T-helper 2 cell treated with Interferon-gamma antibody and Interleukin-4, amounts not matched to agents 100 ng/mL and 5 ng/mL, for 36 hours (primary cell): Measurements from ENCODE around the gene NUP62CL. TPM values are rescaled to one million over a fixed set of nuclear protein-coding genes. Genes with fewer than 3 reads are reported as not detected.
"Not testable (repeated sequence)": the region's sequence is repeated elsewhere in the genome, so short reads cannot be mapped to it uniquely, and the experiment has no call there.

Experiments
- intact Hi-C: fragments of 100-400 bp; cut with micrococcal nuclease; formaldehyde crosslinking; loops from one replicate; pipeline ENCODE4 v1.15.1; 2023
- total RNA-seq: library from RNA; stranded (reverse); gene quantifications from 2 replicates; pipeline ENCODE4 v1.2.3, GENCODE V29; 2022

Gene NUP62CL, protein sequence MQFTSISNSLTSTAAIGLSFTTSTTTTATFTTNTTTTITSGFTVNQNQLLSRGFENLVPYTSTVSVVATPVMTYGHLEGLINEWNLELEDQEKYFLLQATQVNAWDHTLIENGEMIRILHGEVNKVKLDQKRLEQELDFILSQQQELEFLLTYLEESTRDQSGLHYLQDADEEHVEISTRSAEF
- 1.0 and 1.5 TPM in 2 replicates for total RNA-seq

DNA sequence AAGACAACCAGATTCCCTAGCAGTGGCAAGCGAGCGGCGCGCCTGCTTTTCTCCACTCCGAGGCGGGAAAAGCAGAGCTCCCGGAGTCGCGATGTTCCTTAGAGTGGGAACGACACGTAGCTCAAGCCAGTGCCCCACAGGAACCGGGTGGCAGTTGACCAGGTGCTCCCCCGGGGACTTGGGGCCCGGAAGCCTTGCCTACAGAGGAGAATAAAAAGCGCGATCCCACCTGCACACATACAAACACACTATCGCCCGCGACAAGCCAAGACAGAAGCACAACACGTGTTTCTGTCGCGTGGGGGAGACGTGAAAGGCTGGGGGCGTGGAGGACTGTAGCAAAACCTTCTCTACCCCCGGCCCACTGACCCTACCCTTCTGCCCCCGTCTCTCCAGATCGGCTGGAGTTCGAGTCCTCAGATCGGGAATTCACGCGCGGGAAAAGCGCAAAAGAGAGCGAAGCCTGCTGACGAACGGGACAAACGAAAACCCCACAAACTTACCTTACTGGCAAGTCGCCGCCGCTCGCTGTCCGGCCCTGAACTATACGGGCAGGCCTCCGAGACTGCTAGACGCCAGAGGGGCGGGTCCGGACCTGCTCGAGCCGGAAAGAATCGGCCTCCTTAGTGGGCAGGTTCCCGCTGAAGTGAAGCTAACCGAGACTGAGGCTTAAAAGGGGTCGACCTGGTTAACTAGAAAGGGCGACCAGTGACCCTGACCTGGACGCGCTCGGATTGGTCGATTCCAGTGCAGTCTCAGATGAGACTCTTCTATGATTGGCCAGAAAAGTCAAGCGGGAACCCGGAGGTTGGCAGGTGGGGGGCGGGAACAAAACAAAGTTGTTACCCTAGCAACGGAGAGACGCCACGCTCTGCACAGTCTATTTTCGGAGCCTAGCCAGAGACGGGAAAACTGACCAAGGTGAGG lies at the start of gene NUP62CL, which contains the start of gene DNAAF6:
NUP62CL (minus strand) TSS at position 664 of the 927 bp plus-strand sequence. CDS start 31,287 bp downstream, outside the sequence.
DNAAF6 (plus strand) TSS at position 842 of the 927 bp plus-strand sequence. CDS start 6,265 bp downstream, outside the sequence.
- intact Hi-C loops: loop anchor here (1.0 to 10.0 kb wide), 3 partner anchors 88 to 885 kb away; partner anchors contain the start of genes ATG4A, PRPS1, PSMD10 and RBM41

DNA sequence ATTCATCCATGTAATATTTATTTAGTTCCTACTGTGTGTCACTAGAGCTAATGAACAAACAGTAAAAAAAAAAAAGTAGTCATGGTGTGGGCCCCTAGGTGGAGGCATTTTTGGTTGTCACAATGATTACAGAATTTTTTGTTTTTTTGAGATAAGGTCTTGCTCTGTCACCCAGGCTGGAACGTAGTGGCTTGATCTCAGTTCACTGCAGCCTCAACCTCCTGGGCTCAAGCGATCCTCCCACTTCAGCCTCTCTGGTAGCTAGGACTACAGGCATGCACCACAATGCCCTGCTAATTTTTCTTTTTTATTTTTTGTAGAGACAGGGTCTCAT lies 22.2 kb upstream of the NUP62CL start:
- intact Hi-C loops: no loop called here

DNA sequence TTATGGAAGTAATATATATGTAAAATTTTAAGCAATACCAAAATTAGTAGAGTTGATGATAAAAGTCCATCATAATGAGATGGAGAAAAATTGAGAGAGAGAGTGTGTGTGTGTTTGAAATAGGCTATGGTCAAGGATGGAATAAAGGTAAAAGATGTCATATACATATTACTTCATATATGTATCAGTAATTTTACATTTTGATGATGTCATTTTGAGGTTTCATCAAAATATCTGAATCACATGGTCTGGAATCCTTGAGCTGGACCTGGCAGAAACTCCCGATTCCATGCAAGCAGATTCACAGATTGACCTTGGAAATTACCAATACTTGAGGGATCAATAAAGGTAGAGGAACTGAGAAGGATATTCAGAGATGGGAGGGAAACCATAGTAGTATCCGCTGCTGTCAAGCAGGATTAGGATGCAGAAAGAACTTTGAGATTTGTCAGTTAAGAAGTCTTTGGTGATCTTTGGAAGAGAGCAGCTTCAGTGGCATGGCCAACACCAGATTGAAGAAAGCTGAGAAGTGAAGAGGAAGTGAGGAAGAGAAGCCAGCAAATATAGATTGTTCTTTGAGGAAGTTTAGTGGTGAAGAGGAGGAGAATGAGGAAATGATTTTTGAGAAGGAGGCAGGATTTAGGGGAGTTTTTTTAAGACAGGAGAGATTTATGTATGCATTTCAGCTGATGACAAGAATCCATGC lies 21.7 kb upstream of the NUP62CL start:
- intact Hi-C loops: no loop called here

DNA sequence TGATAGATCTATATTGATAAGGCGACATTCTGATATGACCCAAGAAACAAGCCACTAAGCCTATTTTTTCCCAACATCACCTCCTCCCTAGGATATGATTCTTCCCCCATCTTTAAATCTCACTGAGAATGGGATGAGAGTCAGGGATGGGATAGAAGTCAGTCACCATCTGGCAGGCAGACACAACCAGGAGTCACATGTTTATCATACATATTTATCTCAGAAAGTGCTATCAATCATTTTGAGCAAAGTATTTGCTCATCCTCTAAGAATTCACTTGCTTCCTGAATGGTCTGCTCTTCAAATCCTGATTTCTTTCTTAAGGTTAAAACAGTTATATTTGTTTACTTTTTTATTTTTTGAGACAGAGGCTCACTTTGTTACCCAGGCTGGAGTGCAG lies 20.5 kb upstream of the NUP62CL start:
- intact Hi-C loops: no loop called here

DNA sequence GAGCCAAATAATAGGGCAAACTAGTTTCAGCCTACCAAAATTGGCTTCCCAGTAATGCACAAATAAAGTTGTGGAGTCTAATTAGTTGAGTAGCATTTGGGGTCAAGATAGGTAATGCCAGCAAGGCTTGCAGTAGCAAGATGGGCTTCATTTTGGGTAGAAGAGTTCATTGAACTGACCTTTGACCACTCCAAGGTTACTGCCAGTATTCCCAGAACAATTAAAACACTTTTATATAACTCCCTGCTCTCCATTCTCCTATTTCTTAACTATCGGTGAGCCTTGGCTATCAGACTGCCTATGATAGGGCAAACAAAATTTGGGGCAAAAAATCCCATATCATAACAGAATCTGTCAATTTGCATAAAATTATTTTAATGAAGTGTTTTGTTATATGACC lies 7.2 kb upstream of the NUP62CL start:
- intact Hi-C loops: no loop called here

DNA sequence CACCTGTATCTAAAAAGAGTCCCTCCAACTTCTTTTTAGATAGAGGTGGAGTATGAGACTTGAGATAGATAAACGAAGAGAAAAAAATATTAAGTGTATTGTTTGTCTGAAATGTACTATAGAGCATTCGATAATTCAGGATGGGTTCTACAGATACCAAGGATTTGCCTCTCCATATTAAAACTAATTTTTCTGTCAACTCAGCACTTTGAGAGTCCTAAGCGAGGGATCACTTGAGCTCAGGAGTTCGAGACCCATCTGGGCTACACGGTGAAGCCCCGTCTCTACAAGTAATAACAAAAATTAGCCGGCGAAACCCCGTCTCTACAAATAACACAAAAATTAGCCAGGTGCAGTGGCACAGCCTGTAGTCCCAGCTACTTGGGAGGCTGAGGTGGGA lies 1.7 kb upstream of the NUP62CL start:
- intact Hi-C loops: loop anchor here (2.0 to 10.0 kb wide), 2 partner anchors 417 to 883 kb away; partner anchors contain the start of genes ATG4A, PRPS1 and PSMD10

DNA sequence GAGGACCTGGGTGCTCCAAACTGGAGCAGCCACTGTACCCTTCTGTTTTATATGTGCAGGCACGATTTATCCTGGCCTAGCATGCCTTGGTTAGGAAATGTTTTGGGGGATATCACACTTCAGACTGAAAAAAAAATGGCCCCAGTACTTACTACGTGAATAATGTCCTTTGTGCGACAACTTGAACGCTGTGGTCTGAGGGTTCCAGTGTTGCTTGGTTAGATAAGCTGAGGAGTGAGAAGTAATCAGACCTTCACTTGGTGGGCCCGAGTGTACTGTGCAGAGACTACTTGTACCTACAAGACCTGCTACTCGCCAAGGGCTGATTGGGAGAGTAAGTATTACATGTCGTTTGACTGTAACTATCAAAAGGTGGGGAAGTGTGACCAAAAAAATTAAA lies 856 bp upstream of the NUP62CL start:
- intact Hi-C loops: loop anchor here (2.0 to 10.0 kb wide), 2 partner anchors 418 to 884 kb away; partner anchors contain the start of genes ATG4A, PRPS1 and PSMD10

DNA sequence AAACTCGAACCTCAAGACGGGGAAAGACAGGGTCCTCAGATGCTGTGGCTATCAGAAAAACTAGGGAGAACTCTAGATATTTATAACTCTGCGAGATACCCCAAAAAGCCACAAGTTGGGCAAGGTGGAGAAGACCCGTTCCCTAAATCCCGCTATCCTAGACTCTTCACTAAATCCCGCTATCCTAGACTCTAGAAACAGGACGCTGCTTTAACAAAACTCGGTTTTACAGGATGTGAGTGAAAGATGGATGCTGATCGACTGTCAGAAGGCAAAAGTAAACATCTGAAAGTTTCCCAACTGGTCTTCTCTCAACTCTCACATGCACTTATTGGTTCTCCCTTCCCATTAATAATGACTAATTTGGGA lies 448 bp upstream of the NUP62CL start:
- intact Hi-C loops: loop anchor here (1.0 to 10.0 kb wide), 3 partner anchors 88 to 884 kb away; partner anchors contain the start of genes ATG4A, PRPS1, PSMD10 and RBM41

DNA sequence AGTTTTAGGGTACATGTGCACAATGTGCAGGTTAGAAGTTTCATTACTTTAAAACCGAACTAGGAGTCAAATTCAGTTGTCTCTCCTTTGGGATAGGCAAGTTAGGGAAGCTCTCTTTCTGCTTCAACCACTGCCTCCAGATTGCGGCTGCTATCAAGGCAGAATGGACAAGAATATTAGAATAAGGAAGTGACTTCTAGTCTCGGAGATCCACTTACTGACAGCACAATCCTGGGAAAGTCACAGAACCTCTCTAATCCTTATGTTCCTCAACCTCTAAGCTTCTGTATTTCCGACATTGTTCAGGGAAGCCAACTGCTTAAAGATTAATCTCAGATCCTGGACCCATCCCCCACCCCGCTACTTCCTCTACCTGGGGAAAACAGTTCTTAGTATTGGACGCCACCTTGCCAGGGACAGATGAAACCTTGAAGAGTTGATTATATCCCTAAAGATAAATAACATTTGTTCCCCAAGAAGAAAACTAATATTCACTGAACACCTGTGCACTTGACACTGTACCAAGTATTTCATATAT lies 2.1 kb downstream of the NUP62CL start:
- intact Hi-C loops: loop anchor here (10.0 kb wide), 1 partner anchor 421 kb away; the partner anchor contains the start of gene PRPS1

DNA sequence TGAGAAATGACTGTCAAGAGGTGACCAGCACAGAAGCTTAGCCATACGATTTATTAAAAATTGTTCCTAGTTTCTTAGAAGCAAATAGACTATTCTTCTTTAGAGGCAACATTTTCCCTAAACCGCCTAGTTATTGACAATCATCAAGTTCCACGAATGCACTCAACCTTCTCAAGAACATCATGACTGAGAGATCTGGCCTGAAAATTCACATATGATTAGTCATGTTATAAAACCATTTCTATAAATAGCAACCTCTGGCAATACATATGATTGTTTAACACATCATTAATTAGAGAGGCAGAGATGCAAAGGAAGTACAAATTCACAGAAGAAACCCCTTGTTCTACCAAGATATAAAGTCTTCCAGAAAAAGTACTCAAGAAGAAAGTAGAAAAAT lies 6.7 kb downstream of the NUP62CL start:
- intact Hi-C loops: no loop called here

DNA sequence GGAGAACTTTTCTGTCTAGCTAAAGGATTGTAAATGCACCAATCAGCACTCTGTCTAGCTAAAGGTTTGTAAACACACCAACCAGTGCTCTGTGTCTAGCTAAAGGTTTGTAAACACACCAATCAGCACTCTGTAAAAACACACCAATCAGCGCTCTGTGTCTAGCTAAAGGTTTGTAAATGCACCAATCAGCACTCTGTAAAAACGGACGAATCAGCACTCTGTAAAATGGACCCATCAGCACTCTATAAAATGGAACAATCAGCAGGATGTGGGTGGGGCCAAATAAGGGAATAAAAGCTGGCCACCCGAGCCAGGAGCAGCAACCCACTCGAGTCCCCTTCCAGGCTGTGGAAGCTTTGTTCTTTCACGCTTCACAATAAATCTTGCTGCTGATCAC lies 8.2 kb downstream of the NUP62CL start:
- intact Hi-C loops: not testable (repeated sequence)

DNA sequence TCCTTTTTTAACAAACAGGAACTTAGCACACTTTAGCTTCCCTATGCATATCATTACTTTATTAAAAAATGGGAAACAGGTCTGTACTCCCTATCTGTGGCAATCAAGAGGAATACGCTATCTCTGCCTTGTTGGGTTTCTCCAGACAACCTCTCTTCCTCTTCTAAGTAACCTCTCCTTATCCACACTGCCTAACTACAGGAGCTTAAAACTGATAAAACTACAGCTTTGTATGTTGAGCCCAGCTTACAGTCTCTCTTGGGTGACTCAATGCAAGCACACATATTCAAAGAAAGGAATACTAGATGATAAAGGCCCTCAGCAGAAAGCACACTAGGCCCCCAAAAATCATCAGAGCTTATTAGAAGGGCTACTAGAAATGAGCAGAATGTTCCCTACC lies 8.9 kb downstream of the NUP62CL start:
- intact Hi-C loops: no loop called here

DNA sequence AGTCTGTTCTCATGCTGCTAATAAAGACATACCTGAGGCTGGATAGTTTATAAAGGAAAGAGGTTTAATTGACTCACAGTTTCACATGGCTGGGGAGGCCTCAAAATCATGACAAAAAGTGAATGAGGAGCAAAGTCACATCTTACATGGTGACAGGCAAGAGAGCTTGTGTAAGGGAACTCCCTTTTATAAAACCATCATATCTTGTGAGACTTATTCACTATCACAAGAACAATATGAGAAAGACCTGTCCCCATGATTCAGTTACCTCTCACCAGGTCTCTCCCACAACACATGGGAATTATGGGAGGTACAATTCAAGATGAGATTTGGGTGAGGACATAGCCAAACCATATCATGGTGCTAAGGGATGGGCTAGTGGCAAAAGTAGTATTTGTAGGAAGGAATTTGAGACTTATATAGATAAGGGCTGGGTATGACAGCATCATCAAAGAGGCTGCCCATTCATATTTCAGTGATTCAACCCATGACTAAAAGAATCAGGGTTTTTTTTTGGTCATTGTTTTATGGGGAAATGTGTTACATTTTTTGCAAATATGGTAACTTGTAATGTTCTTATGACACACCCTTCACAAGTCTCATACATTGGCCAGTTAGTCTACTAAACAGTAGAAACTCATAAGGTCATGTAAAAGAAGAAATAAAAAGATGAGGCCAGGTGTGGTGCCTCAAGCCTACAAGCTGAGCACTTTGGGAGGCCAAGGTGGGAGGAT lies 34.7 kb downstream of the NUP62CL start:
- intact Hi-C loops: no loop called here

DNA sequence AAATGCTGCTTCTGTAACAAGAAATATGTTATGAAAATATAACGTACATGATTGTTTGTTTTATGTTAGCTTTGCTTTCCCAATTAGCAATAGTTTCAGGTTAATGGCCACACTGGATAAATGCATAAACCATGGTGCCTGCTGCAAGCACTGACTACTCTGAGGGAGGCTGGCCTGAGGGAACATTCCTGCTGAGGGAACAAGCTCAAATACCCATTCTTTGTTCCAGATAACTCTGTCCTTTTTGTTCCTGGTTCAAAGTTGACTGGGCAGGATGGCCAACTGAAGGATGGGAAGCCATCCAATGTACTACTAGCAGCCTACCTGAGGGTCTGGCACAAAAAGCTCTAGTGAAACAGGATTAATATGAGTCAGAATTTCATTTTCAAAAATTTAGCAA lies 37.5 kb downstream of the NUP62CL start:
- intact Hi-C loops: no loop called here

DNA sequence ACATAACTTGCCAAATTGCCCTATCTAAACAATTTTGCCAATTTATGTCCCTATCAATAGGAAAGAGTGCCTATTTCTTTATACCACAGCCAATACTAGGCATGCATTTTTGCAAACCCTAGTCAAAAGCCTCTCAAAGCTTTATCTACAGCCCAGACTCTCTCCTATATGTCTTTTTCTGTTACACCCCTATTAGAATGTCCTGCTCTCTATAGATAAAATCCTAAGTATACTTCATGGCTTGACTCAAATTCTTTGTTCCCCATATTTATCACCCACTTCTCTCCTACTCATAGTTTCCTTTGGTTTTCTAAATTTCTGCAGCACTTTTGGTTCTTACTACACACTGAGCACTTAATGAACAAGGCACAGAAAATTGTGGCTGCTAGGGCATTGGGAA lies 38.0 kb downstream of the NUP62CL start:
- intact Hi-C loops: no loop called here

DNA sequence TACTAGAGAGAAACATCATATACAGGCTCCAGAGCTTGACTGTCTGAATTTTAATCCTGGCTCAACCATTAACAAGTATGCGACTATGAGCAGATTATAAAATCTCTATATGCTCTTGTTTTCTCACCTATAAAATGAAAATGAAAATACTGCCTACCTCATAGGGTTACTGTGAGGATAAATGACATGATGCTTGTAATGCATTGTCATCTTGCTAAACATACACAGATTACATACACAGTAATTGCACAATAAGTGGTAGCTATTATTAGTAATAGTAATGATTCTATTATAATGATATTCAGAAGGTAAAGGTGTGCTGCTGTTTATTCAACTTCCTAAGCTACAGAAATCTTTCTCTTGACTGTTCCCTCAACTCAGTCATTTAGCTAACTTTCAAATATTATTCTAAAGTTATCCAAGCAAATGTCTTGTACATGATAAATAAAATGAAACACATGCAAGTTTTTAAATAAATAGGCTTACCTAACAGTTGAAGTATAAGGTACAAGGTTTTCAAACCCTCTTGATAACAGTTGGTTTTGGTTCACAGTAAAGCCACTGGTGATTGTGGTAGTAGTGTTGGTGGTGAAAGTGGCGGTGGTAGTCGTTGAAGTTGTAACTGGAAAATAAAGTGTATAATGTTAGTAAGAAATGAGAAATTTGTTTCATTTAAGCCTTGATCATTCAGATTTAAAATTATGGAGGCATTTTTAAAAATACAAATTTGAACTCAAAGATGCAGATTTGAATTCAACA lies 38.9 kb downstream of the NUP62CL start:
- intact Hi-C loops: no loop called here

DNA sequence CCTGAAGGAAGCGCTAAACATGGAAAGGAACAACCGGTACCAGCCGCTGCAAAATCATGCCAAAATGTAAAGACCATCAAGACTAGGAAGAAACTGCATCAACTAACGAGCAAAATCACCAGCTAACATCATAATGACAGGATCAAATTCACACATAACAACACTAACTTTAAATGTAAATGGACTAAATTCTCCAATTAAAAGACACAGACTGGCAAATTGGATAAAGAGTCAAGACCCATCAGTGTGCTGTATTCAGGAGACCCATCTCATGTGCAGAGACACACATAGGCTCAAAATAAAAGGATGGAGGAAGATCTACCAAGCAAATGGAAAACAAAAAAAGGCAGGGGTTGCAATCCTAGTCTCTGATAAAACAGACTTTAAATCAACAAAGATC lies 48.6 kb downstream of the NUP62CL start:
- intact Hi-C loops: not testable (repeated sequence)

DNA sequence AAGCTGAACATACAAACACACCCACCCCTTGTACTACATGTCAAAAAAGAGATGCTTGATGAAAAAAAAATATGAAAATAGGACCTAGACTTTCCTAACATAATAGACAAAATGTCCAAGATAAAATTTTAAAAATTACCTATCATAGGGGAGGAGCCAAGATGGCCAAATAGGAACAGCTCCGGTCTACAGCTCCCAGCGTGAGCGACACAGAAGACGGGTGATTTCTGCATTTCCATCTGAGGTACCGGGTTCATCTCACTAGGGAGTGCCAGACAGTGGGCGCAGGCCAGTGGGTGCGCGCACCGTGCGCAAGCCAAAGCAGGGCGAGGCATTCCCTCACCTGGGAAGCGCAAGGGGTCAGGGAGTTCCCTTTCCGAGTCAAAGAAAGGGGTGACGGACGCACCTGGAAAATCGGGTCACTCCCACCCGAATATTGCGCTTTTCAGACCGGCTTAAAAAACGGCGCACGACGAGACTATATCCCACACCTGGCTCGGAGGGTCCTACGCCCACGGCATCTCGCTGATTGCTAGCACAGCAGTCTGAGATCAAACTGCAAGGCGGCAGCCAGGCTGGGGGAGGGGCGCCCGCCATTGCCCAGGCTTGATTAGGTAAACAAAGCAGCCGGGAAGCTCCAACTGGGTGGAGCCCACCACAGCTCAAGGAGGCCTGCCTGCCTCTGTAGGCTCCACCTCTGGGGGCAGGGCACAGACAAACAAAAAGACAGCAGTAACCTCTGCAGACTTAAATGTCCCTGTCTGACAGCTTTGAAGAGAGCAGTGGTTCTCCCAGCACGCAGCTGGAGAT lies 50.4 kb downstream of the NUP62CL start:
- intact Hi-C loops: not testable (repeated sequence)
